Neural cell (in vitro differentiated cells): Measurements from ENCODE around the gene SH3RF3. TPM values are rescaled to one million over a fixed set of nuclear protein-coding genes. Genes with fewer than 3 reads are reported as not detected.

Experiments used
- H2AFZ ChIP-seq: fragments of 200-600, 300-800 bp; sonication (generic), shearing (Covaris generic); 2 replicates; pipeline ENCODE4 v1.6.0; 2014; ENCODE audit warnings: low read depth, mild to moderate bottlenecking, antibody characterized with exemption, low read length, moderate library complexity
- H3F3A ChIP-seq: fragments of 200-600 bp; shearing (Covaris generic); 2 replicates; pipeline ENCODE4 v1.6.1; 2016; ENCODE audit warnings: mild to moderate bottlenecking, moderate library complexity, mixed read lengths, antibody characterized with exemption, low read length; ENCODE audit not compliant: insufficient read depth, poor library complexity, severe bottlenecking
- H3K27ac ChIP-seq: fragments of 200-600, 300-800 bp; sonication (generic), shearing (Covaris generic); 2 replicates; pipeline ENCODE4 v1.5.1; 2014; ENCODE audit warnings: mild to moderate bottlenecking, low read length, moderate library complexity
- H3K27me3 ChIP-seq: fragments of 300-800, 200-600 bp; sonication (generic), shearing (Covaris generic); 2 replicates; pipeline ENCODE4 v1.6.0; 2014; ENCODE audit warnings: mild to moderate bottlenecking, low read depth, low read length, moderate library complexity; ENCODE audit not compliant: insufficient read depth
- H3K36me3 ChIP-seq: fragments of 300-800, 200-600 bp; sonication (generic), shearing (Covaris generic); 2 replicates; pipeline ENCODE4 v1.5.1; 2014; ENCODE audit warnings: mild to moderate bottlenecking, antibody characterized with exemption, low read length, moderate library complexity; ENCODE audit not compliant: insufficient read depth
- H3K4me2 ChIP-seq: fragments of 300-800, 200-600 bp; sonication (generic), shearing (Covaris generic); 2 replicates; pipeline ENCODE4 v1.6.0; 2014; ENCODE audit warnings: mild to moderate bottlenecking, low read length
- H3K4me3 ChIP-seq: fragments of 300-800, 200-600 bp; sonication (generic), shearing (Covaris generic); 2 replicates; pipeline ENCODE4 v1.5.1; 2014; ENCODE audit warnings: mild to moderate bottlenecking, low read length, moderate library complexity
- H3K79me2 ChIP-seq: fragments of 200-600 bp; shearing (Covaris generic); replicated peaks from 2 replicates; pipeline ENCODE4 v1.6.0; 2014; ENCODE audit warnings: mild to moderate bottlenecking, low read length, moderate library complexity; ENCODE audit not compliant: insufficient read depth
- H3K9ac ChIP-seq: fragments of 300-800, 200-600 bp; sonication (generic), shearing (Covaris generic); 2 replicates; pipeline ENCODE4 v1.6.1; 2016; ENCODE audit warnings: mild to moderate bottlenecking, low read length, mixed read lengths
- H3K9me2 ChIP-seq: fragments of 200-600 bp; shearing (Covaris generic); 2 replicates; pipeline ENCODE4 v1.6.1; 2016; ENCODE audit warnings: mild to moderate bottlenecking, low read length, mixed read lengths; ENCODE audit not compliant: insufficient read depth
- H3K9me3 ChIP-seq: fragments of 200-600, 300-800 bp; sonication (generic), shearing (Covaris generic); 2 replicates; pipeline ENCODE4 v1.6.1; 2016; ENCODE audit warnings: mild to moderate bottlenecking, mixed run types, low read length, moderate library complexity, mixed read lengths
- H4K20me1 ChIP-seq: fragments of 200-600 bp; shearing (Covaris generic); 2 replicates; pipeline ENCODE4 v1.6.1; 2016; ENCODE audit warnings: mild to moderate bottlenecking, mixed run types; ENCODE audit not compliant: insufficient read depth
- EP300 ChIP-seq: fragments of 450-650 bp; conservative IDR thresholded peaks from 2 replicates; pipeline ENCODE4 v1.6.1; 2014; ENCODE audit warnings: antibody characterized with exemption, mild to moderate bottlenecking, moderate library complexity; ENCODE audit not compliant: poor library complexity, severe bottlenecking
- EZH2 ChIP-seq: fragments of 200-600, 300-800 bp; shearing (Covaris generic), sonication (generic); IDR thresholded peaks from 2 replicates; pipeline ENCODE4 v1.6.1; 2014; ENCODE audit warnings: antibody characterized with exemption, low read length, borderline replicate concordance, mild to moderate bottlenecking; ENCODE audit not compliant: insufficient read depth, poor library complexity, severe bottlenecking
- MXI1 ChIP-seq: fragments of 450-650 bp; conservative IDR thresholded peaks from 2 replicates; pipeline ENCODE4 v1.6.1; 2014; ENCODE audit warnings: antibody characterized with exemption, mild to moderate bottlenecking; ENCODE audit not compliant: poor library complexity, severe bottlenecking
- POLR2AphosphoS5 ChIP-seq: IDR thresholded peaks from 2 replicates; pipeline ENCODE4 v1.6.1; 2012
- RAD21 ChIP-seq: fragments of 450-650 bp; conservative IDR thresholded peaks from 2 replicates; pipeline ENCODE4 v1.6.1; 2014; ENCODE audit warnings: antibody characterized with exemption, mild to moderate bottlenecking, moderate library complexity
- SMC3 ChIP-seq: fragments of 450-650 bp; conservative IDR thresholded peaks from 2 replicates; pipeline ENCODE4 v1.6.1; 2014; ENCODE audit warnings: antibody characterized with exemption, mild to moderate bottlenecking, moderate library complexity; ENCODE audit not compliant: poor library complexity
- TAF1 ChIP-seq: IDR thresholded peaks from 2 replicates; pipeline ENCODE4 v1.6.1; 2012; ENCODE audit warnings: low read depth
- polyA plus RNA-seq: library from polyadenylated mRNA; depleted of rRNA; stranded (reverse); fragments of >200 nt; gene quantifications from 2 replicates; pipeline ENCODE4 v1.2.3, GENCODE V29; 2014
- TF ChIP-seq, protein P1 (sequence below): IDR thresholded peaks from 2 replicates; pipeline ENCODE4 v1.6.1; 2012; ENCODE audit warnings: borderline replicate concordance
- TF ChIP-seq, protein P2 (sequence below): fragments of 450-650 bp; IDR thresholded peaks from 2 replicates; pipeline ENCODE4 v1.5.1; 2014; ENCODE audit warnings: antibody characterized with exemption, mild to moderate bottlenecking, moderate library complexity; ENCODE audit not compliant: poor library complexity, severe bottlenecking

SH3RF3 gene
- polyA plus RNA-seq, 1 donor from 2014 or later, result 0.53 TPM

DNA sequence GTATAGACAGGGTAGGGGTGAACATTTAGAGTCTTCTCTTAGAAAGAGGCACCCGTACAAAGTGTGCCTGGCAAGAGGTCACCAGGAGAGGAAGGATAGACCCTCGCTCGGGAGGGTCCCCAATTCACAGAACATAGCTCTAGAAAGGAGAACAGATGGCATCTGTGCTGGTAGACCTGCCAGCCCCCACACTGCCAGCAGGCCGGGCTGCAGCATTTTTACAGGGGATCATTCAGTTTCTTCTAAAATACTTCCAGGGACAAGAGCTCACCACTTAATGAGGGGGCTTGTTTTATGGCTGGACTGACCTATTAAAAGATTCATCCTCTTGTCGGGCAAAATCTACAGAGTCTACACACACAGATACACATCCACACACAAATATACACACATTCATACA is 334.9 kb downstream of the SH3RF3 start:
- no peaks in the 10 kb centered on the region for H3K9me2 ChIP-seq
- H3K4me2 ChIP-seq, result no peak overlapping the region
- no peak overlapping the region for H2AFZ ChIP-seq
- no peak overlapping the region for H3K9ac ChIP-seq
- H3K9me3 ChIP-seq, result no peaks in the 10 kb centered on the region
- no peak for TF ChIP-seq EP300
- TF ChIP-seq TAF1, result no peak
- TF ChIP-seq EZH2, result no peak
- no peak for TF ChIP-seq MXI1
- no peak for TF ChIP-seq POLR2AphosphoS5
- TF ChIP-seq, protein P1, sequence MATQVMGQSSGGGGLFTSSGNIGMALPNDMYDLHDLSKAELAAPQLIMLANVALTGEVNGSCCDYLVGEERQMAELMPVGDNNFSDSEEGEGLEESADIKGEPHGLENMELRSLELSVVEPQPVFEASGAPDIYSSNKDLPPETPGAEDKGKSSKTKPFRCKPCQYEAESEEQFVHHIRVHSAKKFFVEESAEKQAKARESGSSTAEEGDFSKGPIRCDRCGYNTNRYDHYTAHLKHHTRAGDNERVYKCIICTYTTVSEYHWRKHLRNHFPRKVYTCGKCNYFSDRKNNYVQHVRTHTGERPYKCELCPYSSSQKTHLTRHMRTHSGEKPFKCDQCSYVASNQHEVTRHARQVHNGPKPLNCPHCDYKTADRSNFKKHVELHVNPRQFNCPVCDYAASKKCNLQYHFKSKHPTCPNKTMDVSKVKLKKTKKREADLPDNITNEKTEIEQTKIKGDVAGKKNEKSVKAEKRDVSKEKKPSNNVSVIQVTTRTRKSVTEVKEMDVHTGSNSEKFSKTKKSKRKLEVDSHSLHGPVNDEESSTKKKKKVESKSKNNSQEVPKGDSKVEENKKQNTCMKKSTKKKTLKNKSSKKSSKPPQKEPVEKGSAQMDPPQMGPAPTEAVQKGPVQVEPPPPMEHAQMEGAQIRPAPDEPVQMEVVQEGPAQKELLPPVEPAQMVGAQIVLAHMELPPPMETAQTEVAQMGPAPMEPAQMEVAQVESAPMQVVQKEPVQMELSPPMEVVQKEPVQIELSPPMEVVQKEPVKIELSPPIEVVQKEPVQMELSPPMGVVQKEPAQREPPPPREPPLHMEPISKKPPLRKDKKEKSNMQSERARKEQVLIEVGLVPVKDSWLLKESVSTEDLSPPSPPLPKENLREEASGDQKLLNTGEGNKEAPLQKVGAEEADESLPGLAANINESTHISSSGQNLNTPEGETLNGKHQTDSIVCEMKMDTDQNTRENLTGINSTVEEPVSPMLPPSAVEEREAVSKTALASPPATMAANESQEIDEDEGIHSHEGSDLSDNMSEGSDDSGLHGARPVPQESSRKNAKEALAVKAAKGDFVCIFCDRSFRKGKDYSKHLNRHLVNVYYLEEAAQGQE, result no peak
- TF ChIP-seq, protein P2, sequence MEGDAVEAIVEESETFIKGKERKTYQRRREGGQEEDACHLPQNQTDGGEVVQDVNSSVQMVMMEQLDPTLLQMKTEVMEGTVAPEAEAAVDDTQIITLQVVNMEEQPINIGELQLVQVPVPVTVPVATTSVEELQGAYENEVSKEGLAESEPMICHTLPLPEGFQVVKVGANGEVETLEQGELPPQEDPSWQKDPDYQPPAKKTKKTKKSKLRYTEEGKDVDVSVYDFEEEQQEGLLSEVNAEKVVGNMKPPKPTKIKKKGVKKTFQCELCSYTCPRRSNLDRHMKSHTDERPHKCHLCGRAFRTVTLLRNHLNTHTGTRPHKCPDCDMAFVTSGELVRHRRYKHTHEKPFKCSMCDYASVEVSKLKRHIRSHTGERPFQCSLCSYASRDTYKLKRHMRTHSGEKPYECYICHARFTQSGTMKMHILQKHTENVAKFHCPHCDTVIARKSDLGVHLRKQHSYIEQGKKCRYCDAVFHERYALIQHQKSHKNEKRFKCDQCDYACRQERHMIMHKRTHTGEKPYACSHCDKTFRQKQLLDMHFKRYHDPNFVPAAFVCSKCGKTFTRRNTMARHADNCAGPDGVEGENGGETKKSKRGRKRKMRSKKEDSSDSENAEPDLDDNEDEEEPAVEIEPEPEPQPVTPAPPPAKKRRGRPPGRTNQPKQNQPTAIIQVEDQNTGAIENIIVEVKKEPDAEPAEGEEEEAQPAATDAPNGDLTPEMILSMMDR, result no peak
- no peak for TF ChIP-seq RAD21
- no peak for TF ChIP-seq SMC3
- no peaks in the 10 kb centered on the region for H3K36me3 ChIP-seq
- H4K20me1 ChIP-seq, result no peaks in the 10 kb centered on the region
- no peaks in the 10 kb centered on the region for H3K27me3 ChIP-seq
- H3K4me3 ChIP-seq, result no peak overlapping the region
- no peak overlapping the region for H3K27ac ChIP-seq
- H3F3A ChIP-seq, result no peaks in the 10 kb centered on the region
- no peaks in the 10 kb centered on the region for H3K79me2 ChIP-seq

- no peaks in the 10 kb centered on the region for H3K9me3 ChIP-seq
- no peak overlapping the region for H3K4me2 ChIP-seq
- no peaks in the 10 kb centered on the region for H3K36me3 ChIP-seq
- H3K27ac ChIP-seq, result peak overlapping the region; percentile 44
- H3K9ac ChIP-seq, result peak overlapping the region; percentile 41
- peak overlapping the region; percentile 43 for H3K4me3 ChIP-seq
- H4K20me1 ChIP-seq, result no peaks in the 10 kb centered on the region
- H3K79me2 ChIP-seq, result no peaks in the 10 kb centered on the region
- TF ChIP-seq POLR2AphosphoS5 (peak; percentile 62), SMC3 (peak; percentile 30), TAF1 (no peak), EP300 (peak; percentile 66), EZH2 (no peak)
- TF ChIP-seq, protein P2, result peak; percentile 35
- no peaks in the 10 kb centered on the region for H3K9me2 ChIP-seq
- no peaks in the 10 kb centered on the region for H3F3A ChIP-seq
- H3K27me3 ChIP-seq, result no peaks in the 10 kb centered on the region
- no peak overlapping the region for H2AFZ ChIP-seq
These were observed 337.9 kb downstream of the SH3RF3 start for GRCh38 chr2:109466674-109467575.
